HepG2 (cell line): Measurements from ENCODE around the gene ITGB3. TPM values are rescaled to one million over a fixed set of nuclear protein-coding genes. Genes with fewer than 3 reads are reported as not detected.

Source experiments
- ATAC-seq: fragments of 200-7000 bp; cut with Tn5 transposase; 3 replicates; pipeline ENCODE4 v1.9.1; 2020; ENCODE audit warnings: mild to moderate bottlenecking, moderate library complexity
- BruUV-seq: library from RNA; stranded (reverse); fragments of 400-500 nt; replicated peaks from 2 replicates; lab custom pipeline; 2021; lab: Mats Ljungman, UMichigan
- CTCF ChIA-PET: fragments of 300-600 bp; formaldehyde crosslinking; extraction: SDS; loops from one replicate; lab custom pipeline; 2021; ENCODE audit warnings: low total read pairs, inconsistent platforms, low intra/inter-chr PET ratio; lab: Yijun Ruan, JAX
- POLR2A ChIA-PET: fragments of 350-600 bp; sonication (Branson Sonifier 250); formaldehyde crosslinking; loops from one replicate; lab custom pipeline; 2020; ENCODE audit warnings: antibody characterized with exemption, inconsistent platforms; lab: Yijun Ruan, JAX
- DNase-seq: peaks from one replicate; pipeline ENCODE4 v3.0.0-alpha.2; 2015; ENCODE audit warnings: low spot score
- FAIRE-seq: peaks from 3 replicates; lab custom pipeline; 2011; peaks lifted over from hg19 to GRCh38; lab: Jason Lieb, UNC
- H2AFZ ChIP-seq: one replicate; pipeline ENCODE4 v1.6.1; 2011; ENCODE audit warnings: low read length, inconsistent platforms
- H3K27ac ChIP-seq: fragments of 300-600 bp; 3 replicates; pipeline ENCODE4 v1.8.0; 2011; ENCODE audit warnings: mixed run types, mild to moderate bottlenecking, mixed read lengths, low read length, inconsistent platforms; ENCODE audit not compliant: insufficient read depth; ENCODE audit errors: extremely low read length
- H3K27me3 ChIP-seq, 2 experiments: fragments of 200-600 bp in 1 of 2; 2 replicates in 1 of 2; 3 replicates in 1 of 2; pipeline versions ENCODE4 v1.6.0 to v1.8.0; 2011; ENCODE audit warnings: low read length in 2 of 2, mild to moderate bottlenecking in 2 of 2, moderate library complexity in 2 of 2, inconsistent platforms in 1 of 2; ENCODE audit not compliant: insufficient read depth in 2 of 2, control insufficient read depth in 1 of 2
- H3K36me3 ChIP-seq, 2 experiments: fragments of 200-600 bp in 1 of 2; replicated peaks in 1 of 2; 2 replicates in 1 of 2; 3 replicates in 1 of 2; pipeline versions ENCODE4 v1.5.1 to v1.8.0; 2011; ENCODE audit warnings: low read length in 2 of 2, inconsistent platforms in 1 of 2; ENCODE audit not compliant: insufficient read depth in 2 of 2, control insufficient read depth in 1 of 2
- H3K4me1 ChIP-seq: 2 replicates; pipeline ENCODE4 v1.5.1; 2012; ENCODE audit warnings: low read length, inconsistent platforms; ENCODE audit not compliant: insufficient read depth
- H3K4me2 ChIP-seq: 2 replicates; pipeline ENCODE4 v1.6.0; 2011; ENCODE audit warnings: low read depth, low read length, inconsistent platforms
- H3K4me3 ChIP-seq, 3 experiments: fragments of 200-600 bp in 1 of 3; sonication (generic), shearing (Covaris generic) in 1 of 3; replicated peaks in 1 of 3; 2 replicates each; pipeline ENCODE4 v1.5.1; 2011 to 2016; ENCODE audit warnings: low read length in 3 of 3, inconsistent platforms in 2 of 3, low read depth in 2 of 3, mild to moderate bottlenecking in 2 of 3, control low read depth in 1 of 3, mixed read lengths in 1 of 3; ENCODE audit not compliant: insufficient read depth in 1 of 3
- H3K79me2 ChIP-seq: one replicate; pipeline ENCODE4 v1.6.1; 2011; ENCODE audit warnings: low read length, inconsistent platforms; ENCODE audit not compliant: insufficient read depth
- H3K9ac ChIP-seq: 2 replicates; pipeline ENCODE4 v1.6.0; 2011; ENCODE audit warnings: mild to moderate bottlenecking, low read depth, low read length, inconsistent platforms; ENCODE audit not compliant: insufficient read depth
- H3K9me3 ChIP-seq: 2 replicates; pipeline ENCODE4 v1.5.1; 2012; ENCODE audit warnings: mild to moderate bottlenecking, low read length
- H4K20me1 ChIP-seq: 2 replicates; pipeline ENCODE4 v1.6.0; 2011; ENCODE audit warnings: inconsistent platforms, mild to moderate bottlenecking, low read length, moderate library complexity; ENCODE audit not compliant: insufficient read depth
- CEBPG ChIP-seq: IDR thresholded peaks from 2 replicates; pipeline ENCODE4 v1.6.1; 2016
- CHD4 ChIP-seq: fragments of 200-600 bp; sonication (generic); IDR thresholded peaks from 2 replicates; pipeline ENCODE4 v1.7.0; 2017; ENCODE audit warnings: mild to moderate bottlenecking, low read length, borderline replicate concordance
- FOSL2 ChIP-seq: sonication (generic); formaldehyde crosslinking; IDR thresholded peaks from 2 replicates; pipeline ENCODE4 v1.4.0; 2020; ENCODE audit warnings: missing genetic modification reagents
- FOXJ3 ChIP-seq: sonication (generic); formaldehyde crosslinking; IDR thresholded peaks from 2 replicates; pipeline ENCODE4 v1.4.0; 2020; ENCODE audit warnings: missing genetic modification reagents, mild to moderate bottlenecking, borderline replicate concordance
- KAT2B ChIP-seq: fragments of 150-350 bp; IDR thresholded peaks from 2 replicates; pipeline ENCODE4 v1.6.1; 2014; ENCODE audit warnings: low read depth, low read length, borderline replicate concordance
- KDM6A ChIP-seq: IDR thresholded peaks from 2 replicates; pipeline ENCODE4 v1.6.1; 2016; ENCODE audit warnings: low read depth
- SNAI1 ChIP-seq: sonication (generic); formaldehyde crosslinking; IDR thresholded peaks from 2 replicates; pipeline ENCODE4 v1.5.0; 2020; ENCODE audit warnings: mild to moderate bottlenecking, missing genetic modification reagents, borderline replicate concordance
- SRSF4 ChIP-seq: fragments of 200-400 bp; formaldehyde crosslinking; IDR thresholded peaks from one replicate; pipeline ENCODE4 v1.6.1; 2018; ENCODE audit warnings: mild to moderate bottlenecking, low read depth, low read length, moderate library complexity; ENCODE audit not compliant: poor library complexity, severe bottlenecking
- WIZ ChIP-seq: sonication (generic); formaldehyde crosslinking; IDR thresholded peaks from 2 replicates; pipeline ENCODE4 v1.5.1; 2020; ENCODE audit warnings: mild to moderate bottlenecking, missing genetic modification reagents
- ZNF274 ChIP-seq: sonication (generic); formaldehyde crosslinking; IDR thresholded peaks from 2 replicates; pipeline ENCODE4 v1.5.1; 2020; ENCODE audit warnings: mild to moderate bottlenecking, missing genetic modification reagents
- ZNF383 ChIP-seq: sonication (generic); formaldehyde crosslinking; IDR thresholded peaks from 2 replicates; pipeline ENCODE4 v1.4.0; 2020; ENCODE audit warnings: missing genetic modification reagents, mild to moderate bottlenecking, borderline replicate concordance
- ZNF556 ChIP-seq: sonication (generic); formaldehyde crosslinking; IDR thresholded peaks from 2 replicates; pipeline ENCODE4 v1.4.0; 2020; ENCODE audit warnings: mild to moderate bottlenecking, missing genetic modification reagents, borderline replicate concordance
- ZNF616 ChIP-seq: sonication (generic); formaldehyde crosslinking; IDR thresholded peaks from 2 replicates; pipeline ENCODE4 v1.5.0; 2020; ENCODE audit warnings: low read depth, mild to moderate bottlenecking, missing genetic modification reagents
- ZNF629 ChIP-seq: sonication (generic); formaldehyde crosslinking; conservative IDR thresholded peaks from 2 replicates; pipeline ENCODE4 v1.5.0; 2020; ENCODE audit warnings: missing genetic modification reagents
- WGBS: methylation state at CpG from one replicate; pipeline ENCODE4 v1.1.6; 2017; ENCODE audit warnings: low lambda C conversion rate; 5-methylcytosine and 5-hydroxymethylcytosine counted together
- in situ Hi-C: cut with HindIII; loops from 2 replicates; pipeline ENCODE4 v1.10.0; 2017; ENCODE audit warnings: low pct_unique_long_range_greater_than_20kb; ENCODE audit not compliant: extremely low pct_ligation_motif_present
- intact Hi-C: fragments of 100-400 bp; cut with micrococcal nuclease; formaldehyde crosslinking; loops from one replicate; pipeline ENCODE4 v1.10.0; 2022; ENCODE audit not compliant: unreplicated experiment
- polyA plus RNA-seq, 8 experiments: library from polyadenylated mRNA; depleted of rRNA in 3 of 8; stranded (reverse) in 7 of 8; unstranded in 1 of 8; fragments of >200 nt; fragmentation: Illumina TruSeq in 4 of 8; extraction: Trizol in 4 of 8; gene quantifications; 2 replicates each; pipeline versions ENCODE4 v1.2.1 to v1.2.3, GENCODE V29; 2011 to 2016; ENCODE audit warnings: low read depth in 4 of 8, missing spikeins in 1 of 8, mixed read lengths in 1 of 8; ENCODE audit not compliant: insufficient read depth in 1 of 8
- total RNA-seq, 5 experiments: library from RNA; depleted of rRNA; stranded (reverse); fragments of >200 nt; fragmentation: Illumina TruSeq; extraction: Trizol; gene quantifications; 2 replicates each; pipeline ENCODE4 v1.2.3, GENCODE V29; 2016; ENCODE audit warnings: low read depth in 1 of 5
- TF ChIP-seq, protein P1 (sequence below): sonication (generic); formaldehyde crosslinking; IDR thresholded peaks from 2 replicates; pipeline ENCODE4 v1.4.0; 2020; ENCODE audit warnings: mild to moderate bottlenecking, missing genetic modification reagents

The ITGB3 gene
- total and polyA plus RNA-seq, 2 of the 13 experiments (the other 11 are each of a cell fraction or from before 2014, with no cell fraction given) = 0.09 to 0.31 TPM

DNA sequence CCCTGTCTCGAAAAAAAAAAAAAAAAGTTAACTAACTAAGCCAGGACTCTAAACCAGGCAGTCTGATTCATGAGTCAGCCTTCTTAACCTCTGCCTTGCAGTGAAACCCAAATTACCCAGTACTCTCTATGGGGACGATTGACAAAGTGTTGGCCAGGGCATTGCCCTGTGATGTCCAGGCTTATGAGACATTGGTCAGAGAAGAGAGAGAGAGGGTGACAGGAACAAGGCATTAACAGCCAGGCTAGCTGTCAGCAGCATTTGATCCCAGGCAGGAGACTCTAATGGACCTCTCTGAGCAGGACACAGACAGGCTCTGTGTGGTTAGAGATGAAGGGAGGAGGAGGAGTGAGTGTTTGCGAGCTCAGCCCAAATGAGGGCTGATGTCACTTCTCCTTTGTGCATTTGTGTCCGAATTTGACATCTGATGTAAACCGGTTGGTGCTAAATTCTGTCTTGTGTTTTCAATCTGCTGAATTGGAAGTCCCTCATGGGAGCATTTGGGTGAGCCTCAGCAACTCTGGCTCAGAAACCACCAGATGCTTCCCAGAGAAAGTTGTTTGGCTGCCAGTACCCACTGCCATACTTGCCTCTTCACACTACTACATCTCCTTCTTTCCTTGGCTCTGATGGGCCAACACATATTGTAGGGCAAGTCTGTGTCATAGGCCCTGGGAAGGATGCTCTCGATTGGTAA is 48.8 kb upstream of the ITGB3 start (continued):
- TF ChIP-seq KAT2B (no peak), ZNF616 (CRISPR knock-in tag) (no peak), ZNF556 (CRISPR knock-in tag) (no peak), CHD4 (no peak), ZNF274 (CRISPR knock-in tag) (no peak), FOXJ3 (CRISPR knock-in tag) (no peak), SNAI1 (CRISPR knock-in tag) (no peak), CEBPG (CRISPR knock-in tag) (no peak), KDM6A (CRISPR knock-in tag) (no peak), ZNF629 (CRISPR knock-in tag) (no peak), ZNF383 (CRISPR knock-in tag) (no peak)
- TF ChIP-seq, protein P1, sequence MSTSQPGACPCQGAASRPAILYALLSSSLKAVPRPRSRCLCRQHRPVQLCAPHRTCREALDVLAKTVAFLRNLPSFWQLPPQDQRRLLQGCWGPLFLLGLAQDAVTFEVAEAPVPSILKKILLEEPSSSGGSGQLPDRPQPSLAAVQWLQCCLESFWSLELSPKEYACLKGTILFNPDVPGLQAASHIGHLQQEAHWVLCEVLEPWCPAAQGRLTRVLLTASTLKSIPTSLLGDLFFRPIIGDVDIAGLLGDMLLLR (CRISPR knock-in tag) = no peak

DNA sequence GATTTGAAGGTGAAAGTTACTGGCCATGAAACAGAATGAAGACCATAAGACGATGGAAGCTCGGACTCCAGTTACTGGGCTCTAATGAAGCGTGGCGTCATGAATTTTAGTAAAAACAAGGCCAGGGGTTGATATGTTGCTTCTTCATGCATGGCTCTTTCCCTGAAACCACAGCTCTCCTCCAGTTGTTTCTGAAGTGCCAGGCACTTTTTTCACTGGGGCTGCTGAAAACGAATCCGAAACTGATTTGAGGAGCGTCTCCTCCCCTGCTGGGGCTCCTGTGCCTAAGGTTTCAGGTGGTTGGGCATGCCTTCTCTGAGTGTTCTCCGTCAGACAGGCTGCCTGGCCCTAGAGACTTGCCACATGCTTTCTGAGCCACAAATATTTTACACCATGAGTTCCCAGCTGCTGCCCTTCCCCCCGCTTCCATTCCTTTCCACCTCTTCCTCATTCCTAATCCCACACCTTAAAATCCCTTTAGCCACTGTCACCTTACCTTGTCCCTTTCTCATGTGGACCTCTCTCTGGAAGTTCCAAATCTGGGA is 48.1 kb upstream of the ITGB3 start:
- H2AFZ ChIP-seq = peak overlapping the region; percentile 54
- ChIA-PET CTCF (no interaction called here), POLR2A (interaction anchor here (1.8 kb wide), 1 partner anchor 15 kb away, joined by 5 read pairs; no protein-coding TSS in a partner anchor)
- BruUV-seq = no TSS peak
- peaks cover 3 to 32% of the 10 kb centered on the region in 2 experiments; a peak in 4 of 5 replicates for H3K27me3 ChIP-seq
- 0 out of 6 replicates have a peak overlapping the region, but pooled peaks of 1 of the 3 experiments have one; percentile 6 for H3K4me3 ChIP-seq
- H3K4me1 ChIP-seq = peaks cover 14% of the 10 kb centered on the region; the same call in 1 of the 2 replicates
- no peak for TF ChIP-seq SRSF4
- no peak for TF ChIP-seq FOSL2 (CRISPR knock-in tag)
- no peak for TF ChIP-seq WIZ
- no peak for FAIRE-seq
- in situ Hi-C loops = no loop called here
- no peaks in the 10 kb centered on the region for H3K79me2 ChIP-seq
- H3K9ac ChIP-seq = no peak overlapping the region; the same call in 1 of the 2 replicates
- H3K27ac ChIP-seq = no peak overlapping the region
- no peaks in the 10 kb centered on the region for H4K20me1 ChIP-seq
- peak overlapping the region; percentile 50 for H3K4me2 ChIP-seq
- DNase-seq = no peak
- WGBS = 44% methylated on average over 7 of the region's 9 CpGs
- intact Hi-C loops = no loop called here
- peak; percentile 52 for ATAC-seq
- no peaks in the 10 kb centered on the region for H3K9me3 ChIP-seq
- H3K36me3 ChIP-seq = no peaks in the 10 kb centered on the region
